HG03469 (cell line): ENCODE results near the gene SPRYD3.

Source experiments
- ATAC-seq: cut with Tn5 transposase; IDR thresholded peaks from one replicate; pipeline ENCODE4 v1.9.1; 2021; ENCODE audit warnings: mild to moderate bottlenecking, moderate library complexity, moderate number of reproducible peaks; ENCODE audit not compliant: unreplicated experiment

Gene SPRYD3

DNA sequence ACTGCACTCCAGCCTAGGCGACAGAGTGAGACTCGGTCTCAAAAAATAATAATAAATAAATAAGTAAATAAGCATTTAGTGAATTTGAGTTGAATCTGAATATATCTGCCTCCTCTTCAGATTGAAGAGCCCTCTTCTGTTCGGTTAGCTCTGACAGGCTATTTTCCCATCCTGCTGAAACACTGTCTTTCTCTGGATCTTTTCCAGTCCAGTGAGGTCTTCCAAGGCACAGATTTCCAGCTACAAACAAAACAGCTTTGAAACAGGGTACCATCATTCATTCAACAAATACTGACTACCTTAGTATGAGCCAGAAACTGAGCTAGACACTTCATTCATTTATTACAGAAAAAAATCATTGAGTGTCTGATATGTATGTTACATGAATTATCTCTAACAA, 7.2 kb upstream of the SPRYD3 start:
- no peak for ATAC-seq

DNA sequence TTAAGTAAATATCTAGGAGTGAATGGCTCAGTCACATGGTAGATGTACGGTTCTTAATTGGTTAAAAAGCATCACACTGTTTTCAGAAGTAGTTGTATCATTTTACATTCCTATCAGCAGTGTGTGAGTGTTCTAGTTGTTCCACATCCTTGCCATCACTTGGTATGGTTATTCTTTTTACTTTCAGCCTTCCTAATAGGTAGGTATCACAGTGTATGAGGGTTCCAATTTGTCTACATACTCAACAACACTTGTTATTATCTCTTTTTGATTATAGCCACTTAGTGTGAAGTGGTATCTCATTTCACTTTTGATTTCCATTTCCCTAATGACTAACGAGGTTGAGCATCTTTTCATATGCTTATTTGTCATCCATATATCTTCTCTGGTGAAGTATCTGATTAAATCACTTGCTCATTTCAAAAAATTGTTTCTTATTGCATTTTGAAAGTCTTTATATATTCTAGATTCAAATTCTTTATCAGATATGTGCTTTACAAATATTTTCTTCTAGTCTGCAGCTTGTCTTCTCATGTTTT, 3.5 kb upstream of the SPRYD3 start:
- no peak for ATAC-seq

DNA sequence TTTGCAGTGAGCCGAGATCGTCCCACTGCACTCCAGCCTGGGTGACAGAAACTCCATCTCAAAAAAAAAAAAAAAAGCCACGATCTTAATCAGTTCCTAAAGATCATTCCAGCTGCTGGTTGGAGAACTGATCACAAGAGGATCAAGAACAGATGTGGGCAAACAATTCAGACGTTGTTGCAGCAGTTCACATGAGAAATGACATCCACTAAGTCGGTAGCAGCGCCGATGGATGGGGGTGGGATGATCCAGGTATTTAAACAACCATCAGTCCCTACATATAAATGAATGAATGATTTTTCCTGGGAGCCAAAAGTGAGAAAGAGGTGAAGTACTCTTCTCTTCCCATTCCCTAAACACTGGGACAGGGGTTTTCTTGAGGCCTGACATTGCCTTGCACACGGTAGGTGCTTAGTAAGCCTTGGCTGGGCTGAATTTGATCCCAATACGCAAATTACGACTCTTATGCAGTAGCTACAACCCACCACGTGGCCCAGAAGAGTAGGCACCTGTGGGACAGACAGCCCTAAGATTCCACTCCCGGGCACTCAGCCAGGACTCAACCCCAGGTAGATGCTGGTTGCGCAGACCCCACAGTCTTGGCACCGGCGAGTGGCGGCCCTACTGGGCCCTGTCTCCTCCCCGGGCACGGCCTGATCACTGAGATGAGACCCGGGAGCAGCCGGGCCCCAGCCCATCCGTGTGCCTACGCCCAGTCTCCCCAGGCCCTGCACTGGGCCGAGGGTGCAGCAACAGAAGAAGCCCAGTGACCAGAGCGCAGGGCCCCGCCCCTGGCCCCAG, 565 bp downstream of the SPRYD3 start:
- ATAC-seq: peak; percentile 14

DNA sequence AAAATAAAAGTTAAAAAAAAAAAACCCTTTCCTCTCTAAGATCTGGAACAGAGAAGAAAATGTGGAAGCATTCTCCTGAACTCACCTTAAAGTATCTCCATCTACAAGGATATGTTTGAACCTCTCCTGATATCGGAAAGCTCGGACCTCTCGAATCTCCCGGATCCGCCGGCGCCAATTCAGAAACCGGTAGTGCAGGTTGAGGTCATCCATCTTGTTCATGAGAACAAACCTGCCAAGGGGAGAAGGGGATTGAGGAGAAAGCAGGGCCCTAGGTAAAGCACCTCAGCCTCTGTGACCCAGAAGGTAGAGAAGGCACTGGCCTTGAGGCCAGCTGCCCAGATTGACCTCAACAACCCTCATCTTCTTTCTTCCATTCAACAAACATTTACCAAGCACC, 2.2 kb downstream of the SPRYD3 start:
- ATAC-seq: no peak

DNA sequence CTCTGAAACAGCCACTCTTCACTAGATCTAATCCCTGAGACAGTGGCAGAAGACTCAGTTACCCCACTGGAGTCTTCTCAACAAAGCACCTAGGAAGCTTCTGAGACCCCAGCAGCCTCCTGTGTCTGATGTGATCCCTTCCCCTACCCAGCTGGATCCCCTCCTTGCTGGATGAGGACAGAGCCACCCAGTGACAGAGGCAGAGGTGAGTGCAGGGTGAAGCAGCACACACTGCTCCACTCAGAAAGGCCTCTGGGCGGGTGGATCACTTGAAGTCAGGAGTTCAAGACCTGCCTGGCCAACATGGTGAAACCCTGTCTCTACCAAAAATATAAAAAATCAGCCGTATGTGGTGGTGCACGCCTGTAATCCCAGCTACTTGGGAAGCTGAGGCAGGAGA, 2.7 kb downstream of the SPRYD3 start:
- ATAC-seq: no peak

DNA sequence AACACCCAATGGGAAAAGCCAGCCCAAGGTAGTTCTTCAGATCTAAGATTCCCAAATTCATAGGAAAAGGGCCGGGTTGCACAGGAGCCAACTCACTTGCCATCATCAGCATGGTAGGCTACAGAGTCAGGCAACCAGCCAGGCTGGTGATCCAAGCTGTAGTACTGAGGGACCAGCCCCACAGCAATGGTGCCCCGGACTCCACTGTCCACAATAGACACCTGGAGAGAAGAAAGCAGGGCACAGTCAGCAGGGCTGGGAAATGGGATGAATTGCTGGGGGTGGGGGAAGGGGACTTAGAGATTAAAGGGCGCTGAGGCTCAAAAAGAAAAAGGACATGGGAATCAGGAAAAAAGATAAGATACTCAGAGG, 4.2 kb downstream of the SPRYD3 start:
- no peak for ATAC-seq

DNA sequence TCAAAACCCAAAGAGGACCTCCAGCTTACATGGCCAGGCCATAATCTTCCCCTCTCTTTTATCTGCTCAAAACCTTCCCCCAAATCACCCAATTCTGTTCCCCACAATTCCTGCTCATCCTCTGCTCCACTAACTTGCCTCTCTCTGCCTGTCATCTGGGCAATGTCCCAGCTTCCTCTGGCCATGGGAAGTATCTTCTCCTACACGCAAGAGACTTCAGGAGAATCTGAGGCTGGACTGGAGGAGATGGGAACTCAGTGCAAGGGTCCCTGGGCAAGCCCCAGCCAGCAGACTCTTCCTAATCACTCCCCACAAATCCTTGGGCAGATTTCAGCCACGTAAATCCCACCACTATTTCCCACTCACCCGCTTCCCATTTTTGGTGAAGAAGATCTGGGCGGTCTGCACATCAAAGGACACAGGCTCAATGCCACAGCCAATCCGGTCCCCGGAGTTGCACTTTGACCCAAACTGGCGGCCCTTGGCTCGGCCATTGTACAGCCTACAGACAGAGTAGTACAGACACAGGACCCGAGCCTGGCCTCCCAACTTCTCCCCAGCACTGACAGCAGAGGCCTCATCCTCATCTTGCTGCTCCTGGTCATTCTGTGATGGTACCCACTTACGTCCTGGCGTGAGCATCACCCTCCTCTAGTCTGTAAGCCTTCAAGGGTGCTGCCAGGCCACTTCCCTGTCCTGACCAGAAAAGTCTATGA, 4.7 kb downstream of the SPRYD3 start:
- ATAC-seq: no peak

DNA sequence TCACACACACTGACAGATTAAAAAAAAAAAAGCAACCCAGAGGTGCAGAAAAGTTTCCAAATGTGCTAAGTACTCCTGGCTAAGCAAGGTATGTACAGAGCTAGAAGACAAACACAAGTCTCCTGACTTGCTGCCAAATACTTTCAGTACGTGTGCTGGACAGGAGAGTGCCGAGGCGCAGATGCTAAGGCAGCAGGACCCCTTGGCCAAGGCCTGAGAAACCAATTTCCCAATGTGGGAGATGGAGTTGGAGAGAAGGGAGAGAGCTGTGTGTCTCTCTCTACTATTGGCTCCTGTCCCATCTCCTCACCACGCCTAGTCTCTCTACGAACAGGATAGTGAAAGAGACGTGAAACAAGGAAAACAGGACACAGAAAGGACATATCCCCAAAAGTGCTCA, 5.3 kb downstream of the SPRYD3 start:
- no peak for ATAC-seq

DNA sequence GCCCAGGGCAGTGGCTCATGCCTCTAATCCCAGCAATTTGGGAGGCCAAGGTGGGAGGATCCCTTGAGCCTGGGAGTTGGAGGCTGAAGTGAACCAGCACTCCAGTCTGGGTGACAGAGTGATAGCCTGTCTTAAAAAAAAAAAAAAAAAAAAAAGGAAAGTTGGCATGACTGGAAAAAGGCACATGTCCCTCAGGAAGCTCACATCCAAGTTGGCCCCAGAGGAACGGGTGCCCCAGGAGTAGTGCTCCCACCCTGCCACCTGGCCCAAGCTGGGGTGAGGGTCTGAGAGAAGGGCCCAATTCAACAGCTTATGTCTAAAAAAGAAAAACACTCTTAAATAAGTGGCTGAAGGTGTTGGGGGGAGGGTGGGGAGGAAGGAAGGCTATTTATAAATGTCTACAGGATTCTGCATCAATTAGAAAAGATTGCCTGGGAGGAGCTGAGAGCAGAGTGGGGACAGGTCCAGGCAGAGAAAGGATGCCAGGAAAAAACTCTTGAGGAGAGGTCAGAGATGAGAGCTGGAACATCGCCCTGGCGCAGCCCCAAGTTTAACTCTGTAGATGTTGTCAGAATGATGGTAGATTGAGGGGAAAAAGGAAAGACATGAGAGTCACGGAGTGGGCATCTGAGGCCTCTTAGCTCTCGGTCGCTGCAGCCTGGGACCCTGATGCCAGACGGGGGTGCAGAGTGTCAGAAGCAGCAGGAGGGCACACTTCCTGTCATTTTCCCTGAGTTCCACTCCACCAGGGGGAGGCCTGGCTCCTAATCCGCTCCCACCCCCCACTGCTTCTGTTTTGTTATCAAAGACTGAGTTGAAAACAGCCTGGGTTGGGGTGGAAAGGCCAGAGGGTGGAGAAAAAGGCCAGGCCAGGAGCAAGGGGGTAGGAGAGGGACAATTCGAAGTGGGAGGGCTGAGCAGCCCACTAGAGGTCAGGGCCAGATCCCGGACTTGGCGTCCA, 7.3 kb downstream of the SPRYD3 start:
- ATAC-seq: no peak

DNA sequence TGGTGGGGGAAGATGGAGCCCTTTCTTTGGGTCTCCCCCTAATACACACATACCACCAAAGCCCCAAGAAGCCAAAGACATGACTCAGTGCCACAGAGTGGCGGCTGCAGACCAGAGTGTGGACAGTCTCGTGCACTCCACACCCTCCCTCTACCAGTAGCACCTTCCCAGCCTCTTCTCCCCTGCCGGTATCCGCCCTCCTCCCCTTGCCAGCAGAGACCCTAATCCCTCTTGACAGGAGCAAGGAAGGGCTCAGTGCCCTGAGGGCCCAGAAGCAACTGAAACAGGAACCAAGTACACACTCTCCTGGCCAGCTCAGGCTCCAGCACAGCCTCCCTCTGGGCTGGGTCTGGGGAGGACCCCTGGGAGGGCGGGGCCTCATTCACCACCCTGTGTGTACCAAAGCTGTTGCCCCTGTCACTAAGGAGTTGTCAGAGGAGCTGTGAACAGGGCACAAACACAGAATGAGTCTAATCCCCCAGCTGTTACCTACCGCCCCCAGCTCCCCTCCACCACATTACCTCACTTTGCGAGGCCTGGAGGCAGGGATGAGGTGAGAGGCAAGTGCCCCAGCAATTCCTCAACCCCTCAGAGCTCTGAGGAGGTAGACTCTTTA, 8.2 kb downstream of the SPRYD3 start:
- ATAC-seq: no peak

DNA sequence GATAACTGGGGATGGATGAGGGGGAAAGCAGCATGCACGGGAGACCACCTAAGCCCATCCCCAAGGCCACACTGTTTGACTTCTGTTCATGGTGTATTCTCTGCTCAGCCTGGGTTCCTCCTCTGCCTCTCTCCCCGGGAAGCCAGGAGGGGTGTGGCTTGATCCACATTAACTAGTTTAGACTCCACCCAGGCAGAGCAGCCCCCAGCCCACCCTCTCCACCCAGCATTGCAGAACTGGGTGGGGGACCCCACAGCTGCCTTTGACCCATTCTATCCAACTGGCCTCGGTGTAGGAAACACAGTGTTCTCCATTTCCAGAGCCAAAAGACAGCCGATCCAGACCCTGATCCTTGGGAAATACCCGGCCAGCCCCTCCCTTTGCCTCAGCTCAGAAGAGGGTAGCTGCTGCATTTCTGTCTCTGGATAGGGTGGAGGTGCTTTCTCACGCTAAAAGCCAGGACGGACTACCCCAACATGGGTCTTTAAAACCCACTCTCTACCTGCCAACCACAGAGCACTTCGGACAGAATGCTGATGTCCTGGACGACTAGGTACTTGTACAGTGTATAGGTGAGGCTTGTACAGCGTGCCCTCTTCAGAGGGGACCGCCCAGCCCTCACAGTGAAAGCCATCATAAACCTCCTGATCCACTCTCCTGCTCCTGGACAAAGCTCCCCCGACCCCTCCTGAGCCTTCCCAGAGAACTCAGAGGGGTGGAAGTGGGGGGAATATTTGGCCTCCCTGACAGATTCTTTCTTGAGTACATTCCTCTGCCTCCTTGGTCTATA, 9.4 kb downstream of the SPRYD3 start:
- no peak for ATAC-seq

DNA sequence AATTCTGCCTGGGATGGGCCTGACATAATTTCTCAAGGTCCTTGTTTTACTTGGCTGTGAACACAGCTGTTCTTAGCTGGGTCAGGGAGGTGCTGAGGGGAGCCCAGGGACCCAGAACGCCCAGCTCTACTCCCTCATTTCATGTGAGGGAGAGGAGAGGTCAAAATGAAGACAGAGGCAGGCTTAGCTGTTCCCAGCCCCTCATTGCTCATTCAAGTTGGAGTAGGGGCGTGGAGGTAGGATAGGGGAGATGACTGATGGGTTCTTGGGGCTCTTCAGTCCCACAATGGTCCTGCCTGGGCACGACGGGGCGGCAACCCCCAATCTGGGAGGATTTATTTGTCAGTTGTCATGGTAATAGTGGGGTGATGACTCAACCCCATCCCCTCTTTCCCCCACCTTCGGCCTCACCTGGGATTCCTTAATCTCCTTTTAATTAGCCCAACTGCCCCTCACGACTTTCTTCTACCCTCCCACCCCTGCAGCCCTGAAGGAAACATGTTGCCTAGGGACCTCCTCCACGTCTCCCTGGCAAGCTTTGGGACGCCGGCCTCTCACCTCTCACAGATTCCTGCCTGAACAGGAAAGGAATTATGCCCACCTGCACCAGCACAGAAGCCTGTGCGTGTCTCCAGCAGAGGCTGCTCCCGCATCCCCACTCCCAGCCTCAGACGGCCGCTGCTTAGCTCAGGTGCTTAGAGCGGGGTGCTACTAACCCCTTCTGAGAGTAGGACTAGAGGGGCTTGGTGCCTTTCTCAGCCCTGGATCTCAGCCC, 10.2 kb downstream of the SPRYD3 start:
- no peak for ATAC-seq

DNA sequence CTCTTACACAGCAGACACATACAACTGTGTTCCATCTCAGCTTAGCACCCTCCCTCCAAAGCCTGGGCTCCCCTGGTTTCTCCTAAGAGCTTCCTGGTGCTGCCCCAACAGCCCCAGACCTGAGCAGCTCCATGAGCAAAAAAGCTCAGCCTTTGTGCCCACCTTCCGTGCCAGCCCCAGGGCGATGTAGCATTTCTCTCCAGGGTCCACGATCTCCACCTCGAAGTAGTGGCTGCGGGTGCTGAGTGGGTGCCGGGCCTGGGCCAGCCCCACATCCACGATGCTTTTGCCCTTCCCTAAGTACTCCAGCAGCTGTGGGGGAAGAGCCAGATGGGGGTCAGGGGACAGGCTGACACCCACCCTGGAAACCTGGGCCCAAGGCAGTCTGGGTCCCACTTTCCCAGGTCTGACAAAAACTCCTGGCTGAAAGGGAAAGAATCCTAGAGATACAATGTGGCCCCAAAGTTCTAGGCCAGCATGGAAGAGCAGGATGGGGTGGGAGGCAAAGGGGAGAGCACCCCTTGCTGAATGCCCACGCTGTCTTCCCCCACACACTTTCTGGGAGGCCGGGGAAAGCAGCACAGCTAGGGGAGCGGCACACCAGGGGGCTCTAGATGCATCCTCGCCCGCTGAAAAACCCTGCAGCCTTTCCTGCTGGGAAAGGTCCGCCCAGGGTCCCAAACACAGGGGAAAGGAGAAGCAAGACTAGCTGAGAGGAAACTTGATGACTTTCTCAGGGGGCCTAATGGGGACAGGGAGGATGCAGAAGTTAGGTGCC, 11.0 kb downstream of the SPRYD3 start:
- no peak for ATAC-seq

DNA sequence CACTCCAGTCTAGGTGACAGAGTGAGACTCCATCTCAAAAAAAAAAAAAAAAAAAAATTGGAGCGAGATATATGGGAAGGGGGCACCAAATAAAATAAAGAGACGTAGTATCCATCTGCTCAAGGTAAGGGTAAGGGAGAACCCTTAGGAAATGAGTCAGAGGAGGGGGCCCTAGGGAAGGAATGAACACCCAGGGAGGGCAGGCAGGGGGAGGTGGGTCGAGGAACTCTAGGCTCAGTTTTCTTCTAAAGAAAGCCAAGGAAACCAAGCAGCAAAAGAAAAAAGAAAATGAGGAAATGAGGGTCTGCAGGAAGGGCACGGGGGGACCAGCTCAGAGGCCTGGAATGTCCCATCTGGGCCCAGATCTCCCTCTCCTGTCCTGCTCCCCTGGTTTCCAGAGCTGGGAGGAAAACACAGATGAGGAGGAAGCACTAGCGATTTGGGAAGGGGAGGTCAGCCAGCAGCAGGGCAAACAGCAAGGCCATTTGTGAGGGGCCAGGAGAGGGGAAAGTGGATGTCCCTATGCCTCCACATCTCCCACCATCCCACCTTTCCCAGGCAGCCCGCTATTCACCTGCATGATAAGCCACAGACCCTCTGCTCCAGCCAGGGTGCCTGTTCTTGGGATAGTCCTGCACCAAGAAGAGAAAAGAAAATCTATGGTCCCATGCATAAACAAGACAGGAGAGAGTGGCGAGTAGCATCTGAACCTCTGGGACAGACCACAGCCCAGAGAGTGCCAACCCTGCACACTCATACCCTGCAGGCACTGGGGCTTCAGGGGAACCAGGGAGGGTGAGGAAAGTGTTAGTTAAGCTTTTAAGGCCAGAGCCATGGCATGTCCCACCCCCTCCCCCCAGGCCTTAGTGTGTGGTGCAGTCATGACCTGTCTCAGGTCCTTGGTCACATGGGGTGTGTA, 11.9 kb downstream of the SPRYD3 start:
- ATAC-seq: no peak

DNA sequence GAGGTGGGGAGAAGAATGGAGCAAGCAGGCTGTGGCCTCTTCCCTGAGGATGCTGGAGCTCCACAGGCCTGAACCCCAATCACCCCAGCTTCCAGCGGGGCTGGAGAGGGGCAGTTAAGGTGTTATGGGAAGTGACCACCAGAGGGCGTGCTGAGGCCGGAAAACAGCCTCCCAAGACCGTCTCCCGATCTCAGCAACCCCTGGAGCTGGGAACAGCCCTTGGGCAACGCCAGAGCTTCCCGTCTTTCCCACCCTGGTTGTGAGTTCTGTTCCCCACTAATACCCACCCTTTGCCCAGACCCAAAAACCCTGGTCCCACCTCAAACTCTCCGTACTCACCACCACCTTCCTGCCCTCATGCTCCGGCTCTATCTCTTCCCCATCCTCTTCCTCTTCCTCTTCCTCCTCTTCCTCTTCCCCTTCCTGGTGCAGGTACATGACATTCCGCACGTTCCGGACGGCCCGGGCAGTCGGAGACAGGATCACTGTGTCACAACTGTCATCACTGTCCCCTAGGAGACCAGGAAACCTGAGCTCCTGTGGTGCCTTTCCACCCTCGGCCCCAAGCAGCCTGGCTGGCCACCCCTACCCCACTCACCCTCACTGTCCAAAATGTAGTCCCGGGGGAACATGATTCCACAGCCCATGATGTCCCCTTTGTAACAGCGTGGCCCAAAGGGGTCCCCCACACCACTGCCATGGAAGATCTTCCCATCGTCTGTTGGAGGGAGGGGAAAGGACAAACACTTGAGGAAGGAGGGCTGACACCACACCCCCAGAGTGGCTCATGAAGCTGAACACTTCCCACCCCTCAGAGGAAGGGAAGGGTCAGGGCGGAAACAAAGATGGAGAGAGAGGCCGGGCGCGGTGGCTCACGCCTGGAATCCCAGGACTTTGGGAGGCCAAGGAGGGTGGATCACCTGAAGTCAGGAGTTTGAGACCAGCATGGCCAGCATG, 12.9 kb downstream of the SPRYD3 start:
- ATAC-seq: no peak

DNA sequence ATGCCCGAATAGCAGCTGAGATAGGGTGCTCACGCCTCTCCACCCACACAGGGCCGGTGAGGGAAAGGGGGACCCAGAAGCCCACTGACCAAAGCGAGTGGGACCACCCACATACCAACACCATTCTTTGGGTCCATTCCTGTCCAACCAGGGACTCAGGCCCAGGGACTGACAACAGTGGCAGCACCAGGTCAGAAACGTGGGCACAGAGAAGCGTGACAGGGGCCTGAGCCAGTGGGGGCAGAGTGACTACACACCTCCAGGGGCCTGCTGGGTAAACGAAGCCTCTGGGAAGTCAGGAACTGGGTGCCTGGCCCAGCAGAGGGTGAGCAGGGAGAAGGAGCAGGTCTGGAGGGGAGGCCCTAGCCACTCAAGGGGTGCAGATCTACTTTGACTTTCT, 13.7 kb downstream of the SPRYD3 start:
- no peak for ATAC-seq
